ENCODE results near the gene THOP1.

DNA sequence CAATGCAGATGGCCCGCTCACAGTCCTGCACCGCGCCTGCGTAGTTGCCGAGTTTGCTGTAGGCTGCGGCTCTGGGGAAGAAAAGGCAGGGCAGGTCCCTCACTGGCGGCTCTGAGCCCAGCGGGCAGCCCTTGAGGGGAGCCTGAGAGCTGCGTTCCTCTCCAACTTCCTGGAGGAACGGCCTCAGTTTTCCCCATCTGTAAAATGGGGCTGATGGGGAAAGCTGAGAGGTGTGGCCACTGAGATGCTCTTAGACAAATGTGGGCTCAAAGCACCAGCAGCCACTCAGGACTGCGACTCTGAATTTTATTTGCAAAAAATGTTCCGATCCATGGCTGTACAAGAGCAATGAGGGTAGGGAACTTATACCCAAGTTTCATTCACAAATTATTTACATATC lies 21.6 kb upstream of the THOP1 start:
- TF ChIP-seq, protein P1, sequence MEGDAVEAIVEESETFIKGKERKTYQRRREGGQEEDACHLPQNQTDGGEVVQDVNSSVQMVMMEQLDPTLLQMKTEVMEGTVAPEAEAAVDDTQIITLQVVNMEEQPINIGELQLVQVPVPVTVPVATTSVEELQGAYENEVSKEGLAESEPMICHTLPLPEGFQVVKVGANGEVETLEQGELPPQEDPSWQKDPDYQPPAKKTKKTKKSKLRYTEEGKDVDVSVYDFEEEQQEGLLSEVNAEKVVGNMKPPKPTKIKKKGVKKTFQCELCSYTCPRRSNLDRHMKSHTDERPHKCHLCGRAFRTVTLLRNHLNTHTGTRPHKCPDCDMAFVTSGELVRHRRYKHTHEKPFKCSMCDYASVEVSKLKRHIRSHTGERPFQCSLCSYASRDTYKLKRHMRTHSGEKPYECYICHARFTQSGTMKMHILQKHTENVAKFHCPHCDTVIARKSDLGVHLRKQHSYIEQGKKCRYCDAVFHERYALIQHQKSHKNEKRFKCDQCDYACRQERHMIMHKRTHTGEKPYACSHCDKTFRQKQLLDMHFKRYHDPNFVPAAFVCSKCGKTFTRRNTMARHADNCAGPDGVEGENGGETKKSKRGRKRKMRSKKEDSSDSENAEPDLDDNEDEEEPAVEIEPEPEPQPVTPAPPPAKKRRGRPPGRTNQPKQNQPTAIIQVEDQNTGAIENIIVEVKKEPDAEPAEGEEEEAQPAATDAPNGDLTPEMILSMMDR (IDR thresholded peaks at IDR 0.05): no peak
- no peak for TF ChIP-seq POLR2AphosphoS5 (IDR thresholded peaks at IDR 0.05; ENCODE audit: insufficient read depth in 1 of 2, low read depth in 1 of 2)
